H1 (cell line): ENCODE data around the gene LEO1. TPM values are rescaled to one million over a fixed set of nuclear protein-coding genes. Genes with fewer than 3 reads are reported as not detected.

Experiments used
- CTCF ChIA-PET: fragments of 300-600 bp; sonication (Branson Sonifier 250); formaldehyde crosslinking; loops from one replicate; lab custom pipeline; 2021; ENCODE audit not compliant: partially characterized antibody; lab: Charles Lee
- POLR2A ChIA-PET: fragments of 300-600 bp; sonication (Branson Sonifier 250); formaldehyde crosslinking; loops from one replicate; lab custom pipeline; 2021; ENCODE audit warnings: inconsistent platforms; ENCODE audit not compliant: partially characterized antibody; lab: Charles Lee
- DNase-seq, 2 experiments: peaks; one replicate each; pipeline versions ENCODE4 v3.0.0 to v3.0.0-alpha.2; 2010 to 2022; ENCODE audit warnings: low spot score in 2 of 2, low read depth in 1 of 2, mixed read lengths in 1 of 2
- FAIRE-seq: peaks from 2 replicates; lab custom pipeline; 2011; peaks lifted over from hg19 to GRCh38; lab: Jason Lieb, UNC
- H2AFZ ChIP-seq: 2 replicates; pipeline ENCODE4 v1.8.1; 2012; ENCODE audit warnings: low read length, inconsistent platforms
- H2AK5ac ChIP-seq: 2 replicates; pipeline ENCODE4 v1.6.1; 2013; ENCODE audit warnings: low read depth, low read length
- H2BK120ac ChIP-seq: replicated peaks from 2 replicates; pipeline ENCODE3; 2013; ENCODE audit warnings: low read depth, low read length, inconsistent platforms
- H2BK12ac ChIP-seq: 2 replicates; pipeline ENCODE4 v1.6.1; 2013; ENCODE audit warnings: low read depth, low read length
- H2BK15ac ChIP-seq: 2 replicates; pipeline ENCODE4 v1.6.1; 2013; ENCODE audit warnings: low read length
- H2BK20ac ChIP-seq: 2 replicates; pipeline ENCODE4 v1.6.1; 2013; ENCODE audit warnings: low read length
- H2BK5ac ChIP-seq: 2 replicates; pipeline ENCODE4 v1.6.1; 2013; ENCODE audit warnings: low read depth, low read length
- H3K14ac ChIP-seq: 2 replicates; pipeline ENCODE4 v1.6.1; 2013; ENCODE audit warnings: inconsistent platforms; ENCODE audit not compliant: insufficient read length
- H3K18ac ChIP-seq: 2 replicates; pipeline ENCODE4 v1.6.1; 2013; ENCODE audit warnings: low read length; ENCODE audit errors: extremely low read depth
- H3K23ac ChIP-seq: 2 replicates; pipeline ENCODE4 v1.6.1; 2013; ENCODE audit warnings: inconsistent platforms; ENCODE audit not compliant: insufficient read length
- H3K23me2 ChIP-seq: 2 replicates; pipeline ENCODE4 v1.6.1; 2013; ENCODE audit warnings: low read depth, low read length
- H3K27ac ChIP-seq: 2 replicates; pipeline ENCODE4 v1.6.1; 2011; ENCODE audit warnings: low read depth, low read length, inconsistent platforms
- H3K27me3 ChIP-seq, 4 experiments: replicated peaks in 1 of 4; 1 replicate in 1 of 4; 2 replicates in 3 of 4; pipeline versions ENCODE4 v1.6.1 to v1.8.1; 2011 to 2013; ENCODE audit warnings: low read length in 3 of 4, mild to moderate bottlenecking in 3 of 4, inconsistent platforms in 2 of 4, mixed read lengths in 2 of 4, moderate library complexity in 1 of 4; ENCODE audit not compliant: control insufficient read depth in 3 of 4, insufficient read depth in 3 of 4; ENCODE audit errors: extremely low read depth in 1 of 4
- H3K36me3 ChIP-seq, 4 experiments: 2 replicates each; pipeline versions ENCODE4 v1.6.1 to v1.8.1; 2011 to 2013; ENCODE audit warnings: mild to moderate bottlenecking in 4 of 4, low read length in 3 of 4, moderate library complexity in 2 of 4, control low read depth in 1 of 4, inconsistent platforms in 1 of 4; ENCODE audit not compliant: insufficient read depth in 4 of 4, control insufficient read depth in 2 of 4
- H3K4ac ChIP-seq: replicated peaks from 2 replicates; pipeline ENCODE3; 2013; ENCODE audit warnings: low read length, low read depth, mixed read lengths, inconsistent platforms; ENCODE audit not compliant: insufficient read length
- H3K4me1 ChIP-seq, 4 experiments: replicated peaks in 1 of 4; 1 replicate in 1 of 4; 2 replicates in 3 of 4; pipeline versions ENCODE4 v1.6.1 to v1.8.1; 2011 to 2013; ENCODE audit warnings: low read length in 3 of 4, inconsistent platforms in 2 of 4, mixed read lengths in 1 of 4; ENCODE audit not compliant: insufficient read depth in 4 of 4, control insufficient read depth in 3 of 4
- H3K4me2 ChIP-seq, 2 experiments: 2 replicates each; pipeline versions ENCODE4 v1.6.1 to v1.8.1; 2011 to 2013; ENCODE audit warnings: low read depth in 2 of 2, low read length in 2 of 2, control low read depth in 1 of 2, inconsistent platforms in 1 of 2, mild to moderate bottlenecking in 1 of 2; ENCODE audit not compliant: insufficient read depth in 1 of 2
- H3K4me3 ChIP-seq, 4 experiments: fragments of 200-600, 300-600 bp in 1 of 4; sonication (generic), shearing (Covaris generic), sonication (Bioruptor Twin) in 1 of 4; 2 replicates each; pipeline versions ENCODE4 v1.5.1 to v1.8.1; 2011 to 2016; ENCODE audit warnings: low read length in 4 of 4, low read depth in 3 of 4, control low read depth in 2 of 4, inconsistent platforms in 2 of 4, mild to moderate bottlenecking in 2 of 4, mixed read lengths in 1 of 4, moderate library complexity in 1 of 4; ENCODE audit not compliant: insufficient read depth in 2 of 4; ENCODE audit errors: extremely low read depth in 1 of 4
- H3K56ac ChIP-seq: replicated peaks from 2 replicates; pipeline ENCODE3; 2013; ENCODE audit warnings: low read depth, mild to moderate bottlenecking, mixed read lengths, low read length, inconsistent platforms; ENCODE audit not compliant: insufficient read length
- H3K79me1 ChIP-seq: 2 replicates; pipeline ENCODE4 v1.6.1; 2013; ENCODE audit warnings: low read depth, low read length, control low read depth
- H3K79me2 ChIP-seq, 2 experiments: 2 replicates each; pipeline versions ENCODE4 v1.6.1 to v1.8.1; 2012 to 2013; ENCODE audit warnings: low read length in 2 of 2, mild to moderate bottlenecking in 2 of 2, inconsistent platforms in 1 of 2; ENCODE audit not compliant: insufficient read depth in 2 of 2, control insufficient read depth in 1 of 2
- H3K9ac ChIP-seq, 4 experiments: replicated peaks in 1 of 4; 1 replicate in 1 of 4; 2 replicates in 3 of 4; pipeline versions ENCODE4 v1.6.1 to v1.8.1; 2011 to 2013; ENCODE audit warnings: low read depth in 3 of 4, low read length in 3 of 4, control low read depth in 2 of 4, mild to moderate bottlenecking in 2 of 4, moderate library complexity in 2 of 4, inconsistent platforms in 1 of 4; ENCODE audit errors: extremely low read depth in 1 of 4
- H3K9me3 ChIP-seq, 2 experiments: 2 replicates each; pipeline versions ENCODE4 v1.6.1 to v1.8.1; 2012 to 2013; ENCODE audit warnings: mild to moderate bottlenecking in 2 of 2, moderate library complexity in 2 of 2, control low read depth in 1 of 2, inconsistent platforms in 1 of 2, low read depth in 1 of 2, low read length in 1 of 2, mixed read lengths in 1 of 2; ENCODE audit not compliant: insufficient read depth in 2 of 2
- H4K20me1 ChIP-seq, 2 experiments: replicated peaks in 1 of 2; 2 replicates each; pipeline versions ENCODE3 to v1.8.1; 2011 to 2013; ENCODE audit warnings: inconsistent platforms in 2 of 2, low read length in 2 of 2, mild to moderate bottlenecking in 1 of 2; ENCODE audit not compliant: insufficient read depth in 2 of 2, control insufficient read depth in 1 of 2
- H4K5ac ChIP-seq: 2 replicates; pipeline ENCODE4 v1.6.1; 2013; ENCODE audit warnings: low read length, low read depth, mixed read lengths, inconsistent platforms; ENCODE audit not compliant: insufficient read length
- H4K8ac ChIP-seq: 2 replicates; pipeline ENCODE4 v1.8.0; 2013; ENCODE audit warnings: mild to moderate bottlenecking, moderate library complexity, low read length, inconsistent platforms; ENCODE audit not compliant: insufficient read depth; ENCODE audit errors: extremely low read depth
- H4K91ac ChIP-seq: replicated peaks from 2 replicates; pipeline ENCODE3; 2013; ENCODE audit warnings: low read length, mixed read lengths, inconsistent platforms; ENCODE audit not compliant: insufficient read length
- SAP30 ChIP-seq: fragments of 300-600 bp; sonication (generic); IDR thresholded peaks from 2 replicates; pipeline ENCODE4 v1.7.1; 2012; ENCODE audit warnings: low read length, moderate library complexity, mild to moderate bottlenecking, inconsistent platforms; ENCODE audit not compliant: insufficient read depth, insufficient replicate concordance
- WGBS, 2 experiments: shearing (Covaris generic) in 1 of 2; methylation state at CpG; one replicate each; pipeline versions ENCODE4 v1.1.6 to v1.1.7; 2013 to 2015; ENCODE audit warnings: low lambda C conversion rate in 2 of 2, mixed read lengths in 2 of 2, inconsistent platforms in 1 of 2, low coverage in 1 of 2, missing lambda C conversion rate in 1 of 2; ENCODE audit not compliant: insufficient replicate concordance in 2 of 2, insufficient coverage in 1 of 2, insufficient read length in 1 of 2; ENCODE audit errors: extremely low coverage in 1 of 2, missing lambda C conversion rate in 1 of 2; 5-methylcytosine and 5-hydroxymethylcytosine counted together
- polyA plus RNA-seq, 7 experiments: library from polyadenylated mRNA; depleted of rRNA in 3 of 7; stranded (reverse) in 5 of 7; unstranded in 2 of 7; fragments of >200 nt in 5 of 7; fragments of 200-250 nt in 2 of 7; gene quantifications; 1 replicate in 5 of 7; 2 replicates in 1 of 7; 4 replicates in 1 of 7; pipeline versions ENCODE4 v1.2.1 to v1.2.3, GENCODE V29; 2011 to 2013; ENCODE audit warnings: missing spikeins in 2 of 7, mixed read lengths in 2 of 7
- total RNA-seq: library from RNA; stranded (reverse); fragmentation: NEBNext Ultra II Directional; extraction: Animal tissue kit (Norgen Biotek cat#: 25700); gene quantifications from 2 replicates; pipeline ENCODE4 v1.2.1, GENCODE V29; 2021

LEO1 gene
- total and polyA plus RNA-seq, 2 of the 8 experiments (the other 6 are each of a cell fraction or from before 2014, with no cell fraction given), result 1.6 to 27.4 TPM

DNA sequence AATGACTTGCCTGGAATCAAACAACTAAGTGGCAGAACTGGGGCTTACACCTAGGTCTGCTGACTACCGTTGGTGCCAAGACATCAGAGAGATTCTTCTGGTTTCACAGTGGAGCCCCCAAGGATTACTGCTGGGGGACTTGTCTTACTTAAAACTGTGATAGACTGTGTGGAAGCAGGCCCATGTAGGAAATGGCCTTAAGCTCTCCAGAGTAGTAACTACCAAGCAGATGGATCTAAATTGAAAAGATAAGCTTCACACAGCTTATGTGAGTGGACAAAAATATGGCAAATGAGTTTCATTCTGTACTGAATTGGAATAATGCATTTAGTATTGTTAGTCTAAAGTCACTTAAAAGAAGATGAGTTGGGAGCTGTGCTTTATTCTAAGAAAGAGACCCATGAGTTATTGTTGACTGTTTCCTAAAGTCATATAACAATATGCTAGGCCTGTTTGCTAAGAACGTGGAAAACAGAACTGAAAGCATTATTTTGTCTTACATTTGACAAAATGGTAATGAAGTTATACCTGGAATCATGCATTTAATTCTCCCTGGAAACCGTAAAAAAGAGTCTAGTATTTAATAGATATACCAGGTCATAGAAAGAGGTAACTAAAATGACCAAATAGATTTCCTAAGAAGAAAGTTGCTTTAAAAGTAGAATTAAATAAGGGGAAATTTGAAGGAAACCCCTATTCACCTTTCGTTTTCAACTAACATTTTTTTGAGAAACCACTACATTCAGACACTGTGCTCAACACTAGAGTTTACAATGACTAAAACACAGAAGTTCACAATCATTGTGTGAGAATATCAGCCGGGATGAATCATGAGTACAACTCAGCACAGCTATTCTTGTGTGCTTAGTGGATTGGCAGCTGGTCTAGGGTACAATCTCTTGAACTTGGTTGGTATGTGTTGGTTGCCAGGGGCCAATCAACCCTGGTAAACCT is 34.4 kb upstream of the LEO1 start:
- H3K79me2 ChIP-seq, result no peaks in the 10 kb centered on the region
- no peaks in the 10 kb centered on the region for H3K9me3 ChIP-seq
- H4K8ac ChIP-seq, result no peak overlapping the region
- no peak overlapping the region for H3K18ac ChIP-seq
- no peak overlapping the region for H2BK120ac ChIP-seq
- no peak for FAIRE-seq
- WGBS, 2 experiments, result 87% methylated on average over 5 of the region's 5 CpGs; no CpG with 5 or more reads in 1 of the 2 experiments
- H2BK12ac ChIP-seq, result no peak overlapping the region
- H3K4ac ChIP-seq, result no peak overlapping the region
- no peak overlapping the region for H3K4me3 ChIP-seq
- H4K20me1 ChIP-seq, result no peaks in the 10 kb centered on the region
- H2BK5ac ChIP-seq, result no peak overlapping the region
- no peak overlapping the region for H2BK20ac ChIP-seq
- H2BK15ac ChIP-seq, result no peak overlapping the region
- H3K27ac ChIP-seq, result no peak overlapping the region
- no peak overlapping the region for H2AK5ac ChIP-seq
- POLR2A ChIA-PET, result interaction anchor here (0.6 to 1.4 kb wide), 5 partner anchors 9 to 559 kb away, joined by 3 to 4 read pairs (median 3); partner anchors contain the start of gene MAPK6
- H3K9ac ChIP-seq, result no peak overlapping the region
- H4K91ac ChIP-seq, result no peak overlapping the region
- no peak overlapping the region for H2AFZ ChIP-seq
- CTCF ChIA-PET, result interaction anchor here (0.6 to 0.9 kb wide), 2 partner anchors 10 to 23 kb away, joined by 3 to 4 read pairs; no protein-coding TSS in a partner anchor
- no peaks in the 10 kb centered on the region for H3K4me1 ChIP-seq
- no peak overlapping the region for H3K23ac ChIP-seq
- no peak overlapping the region for H3K4me2 ChIP-seq
- no peak for TF ChIP-seq SAP30
- no peaks in the 10 kb centered on the region for H3K23me2 ChIP-seq
- H4K5ac ChIP-seq, result no peak overlapping the region
- H3K27me3 ChIP-seq, result no peaks in the 10 kb centered on the region
- no peak overlapping the region for H3K56ac ChIP-seq
- no peaks in the 10 kb centered on the region for H3K36me3 ChIP-seq
- no peaks in the 10 kb centered on the region for H3K79me1 ChIP-seq
- H3K14ac ChIP-seq, result no peak overlapping the region
- no peak for DNase-seq
